GM12873 (cell line): Measurements from ENCODE around the gene PDGFD.

Experiments
- CTCF ChIP-seq: IDR thresholded peaks from 2 replicates; pipeline ENCODE4 v1.5.1; 2012; ENCODE audit warnings: low read depth, mild to moderate bottlenecking, moderate library complexity, low read length, control low read depth; ENCODE audit not compliant: insufficient read depth; ENCODE audit errors: missing control alignments

The PDGFD gene

GRCh38 chr11:104096900-104097299, 67.0 kb downstream of the PDGFD start:
- no peak for TF ChIP-seq CTCF

- no peak for TF ChIP-seq CTCF
These were observed 68.2 kb downstream of the PDGFD start for GRCh38 chr11:104095791-104096190.

GRCh38 chr11:104094576-104094975, 69.4 kb downstream of the PDGFD start:
- TF ChIP-seq CTCF: no peak

GRCh38 chr11:104093426-104094280, 70.3 kb downstream of the PDGFD start:
- no peak for TF ChIP-seq CTCF

GRCh38 chr11:104092744-104093143, 71.2 kb downstream of the PDGFD start:
- TF ChIP-seq CTCF: no peak

GRCh38 chr11:104091281-104092096, 72.5 kb downstream of the PDGFD start:
- no peak for TF ChIP-seq CTCF

GRCh38 chr11:104090767-104091166, 73.2 kb downstream of the PDGFD start:
- TF ChIP-seq CTCF: no peak
